Cardiac fibroblast (primary cell): ENCODE results near the gene LILRB4.
"Not testable (repeated sequence)": the region's sequence is repeated elsewhere in the genome, so short reads cannot be mapped to it uniquely, and the experiment has no call there.

ENCODE experiments used
- DNase-seq, 2 donors: peaks; one replicate each; pipeline versions ENCODE4 v3.0.0 to v3.0.0-alpha.2; 2010; ENCODE audit warnings: low read depth in 2 of 2
- H3K4me3 ChIP-seq, 2 donors: replicated peaks in 1 of 2; 1 replicate in 1 of 2; 2 replicates in 1 of 2; pipeline ENCODE4 v1.5.1; 2011; ENCODE audit warnings: low read depth in 2 of 2, low read length in 2 of 2, mild to moderate bottlenecking in 2 of 2, moderate library complexity in 1 of 2
- TF ChIP-seq, protein P1 (sequence below): IDR thresholded peaks from one replicate; pipeline ENCODE4 v1.5.1; 2011; ENCODE audit warnings: low read depth, mild to moderate bottlenecking, low read length, inconsistent platforms

LILRB4 gene

DNA sequence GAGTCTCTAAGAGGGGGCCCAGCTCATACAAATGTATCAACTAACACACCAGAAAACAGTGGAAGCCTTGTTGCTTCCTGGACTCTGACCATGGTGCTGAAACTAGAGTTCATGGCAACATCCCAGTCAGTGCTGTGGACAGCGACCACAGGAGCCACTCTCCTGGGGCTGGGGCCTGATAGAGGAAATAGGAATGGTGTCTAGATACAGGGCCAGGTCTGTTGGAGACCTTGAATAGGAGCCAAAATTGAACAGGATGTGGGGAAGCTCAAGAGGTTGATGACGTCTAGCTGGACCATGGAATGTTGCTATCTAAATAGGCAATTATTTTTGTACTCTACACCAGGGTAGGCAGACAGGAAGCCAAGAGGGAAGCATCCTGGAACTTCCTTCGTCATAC lies 21.7 kb downstream of the LILRB4 start:
- TF ChIP-seq, protein P1, sequence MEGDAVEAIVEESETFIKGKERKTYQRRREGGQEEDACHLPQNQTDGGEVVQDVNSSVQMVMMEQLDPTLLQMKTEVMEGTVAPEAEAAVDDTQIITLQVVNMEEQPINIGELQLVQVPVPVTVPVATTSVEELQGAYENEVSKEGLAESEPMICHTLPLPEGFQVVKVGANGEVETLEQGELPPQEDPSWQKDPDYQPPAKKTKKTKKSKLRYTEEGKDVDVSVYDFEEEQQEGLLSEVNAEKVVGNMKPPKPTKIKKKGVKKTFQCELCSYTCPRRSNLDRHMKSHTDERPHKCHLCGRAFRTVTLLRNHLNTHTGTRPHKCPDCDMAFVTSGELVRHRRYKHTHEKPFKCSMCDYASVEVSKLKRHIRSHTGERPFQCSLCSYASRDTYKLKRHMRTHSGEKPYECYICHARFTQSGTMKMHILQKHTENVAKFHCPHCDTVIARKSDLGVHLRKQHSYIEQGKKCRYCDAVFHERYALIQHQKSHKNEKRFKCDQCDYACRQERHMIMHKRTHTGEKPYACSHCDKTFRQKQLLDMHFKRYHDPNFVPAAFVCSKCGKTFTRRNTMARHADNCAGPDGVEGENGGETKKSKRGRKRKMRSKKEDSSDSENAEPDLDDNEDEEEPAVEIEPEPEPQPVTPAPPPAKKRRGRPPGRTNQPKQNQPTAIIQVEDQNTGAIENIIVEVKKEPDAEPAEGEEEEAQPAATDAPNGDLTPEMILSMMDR, result no peak
- no peak overlapping the region for H3K4me3 ChIP-seq
- DNase-seq, result peak in 1 of 2 donors; percentile 23

DNA sequence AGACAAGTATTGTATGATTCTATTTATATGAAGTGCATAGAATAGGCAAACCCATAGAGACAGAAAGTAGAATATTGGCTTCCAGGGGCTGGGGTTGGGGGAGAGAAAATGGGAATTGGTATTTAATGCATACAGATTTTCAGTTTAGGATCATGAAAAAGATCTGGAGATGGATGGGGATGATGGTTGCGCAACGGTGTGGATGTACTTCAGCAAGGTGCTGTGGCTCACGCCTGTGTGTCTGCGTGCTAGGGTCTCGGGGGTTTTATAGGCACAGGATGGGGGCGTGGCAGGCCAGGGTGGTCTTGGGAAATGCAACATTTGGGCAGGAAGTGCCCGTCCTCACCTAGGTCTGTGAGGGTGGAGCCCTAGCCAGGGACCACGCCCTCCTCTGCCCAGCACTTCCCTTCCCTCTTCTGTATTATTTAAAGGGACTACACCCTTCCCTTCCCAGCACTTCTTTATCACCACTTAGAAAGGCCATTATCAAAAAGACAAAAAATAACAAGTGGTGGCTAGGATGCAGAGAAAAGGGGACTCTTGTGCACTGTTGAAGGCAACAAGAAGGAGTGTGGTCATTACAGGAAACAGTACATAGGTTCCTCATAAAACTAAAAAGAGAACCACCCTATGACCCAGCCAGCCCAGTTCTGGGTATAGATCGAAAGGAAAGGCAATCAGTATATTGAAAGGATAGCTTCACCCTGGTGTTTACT lies 29.0 kb downstream of the LILRB4 start:
- no peak overlapping the region for H3K4me3 ChIP-seq
- TF ChIP-seq, protein P1, result no peak
- no peak for DNase-seq

DNA sequence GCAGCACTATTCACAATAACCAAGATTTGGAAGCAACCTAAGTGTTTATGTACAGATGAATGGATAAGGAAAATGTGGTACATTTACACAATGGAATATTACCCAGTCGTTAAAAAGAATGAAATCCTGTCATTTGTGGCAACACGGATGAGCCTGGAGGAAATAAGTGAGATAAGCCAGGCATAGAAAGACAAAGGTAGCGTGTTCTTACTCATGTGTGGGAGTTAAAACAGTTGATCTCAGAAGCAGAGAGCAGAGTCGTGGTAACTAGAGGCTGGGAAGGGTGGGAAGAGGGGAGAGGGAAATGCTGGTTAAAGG lies 29.5 kb downstream of the LILRB4 start:
- no peak for DNase-seq
- TF ChIP-seq, protein P1, result no peak
- no peak overlapping the region for H3K4me3 ChIP-seq

DNA sequence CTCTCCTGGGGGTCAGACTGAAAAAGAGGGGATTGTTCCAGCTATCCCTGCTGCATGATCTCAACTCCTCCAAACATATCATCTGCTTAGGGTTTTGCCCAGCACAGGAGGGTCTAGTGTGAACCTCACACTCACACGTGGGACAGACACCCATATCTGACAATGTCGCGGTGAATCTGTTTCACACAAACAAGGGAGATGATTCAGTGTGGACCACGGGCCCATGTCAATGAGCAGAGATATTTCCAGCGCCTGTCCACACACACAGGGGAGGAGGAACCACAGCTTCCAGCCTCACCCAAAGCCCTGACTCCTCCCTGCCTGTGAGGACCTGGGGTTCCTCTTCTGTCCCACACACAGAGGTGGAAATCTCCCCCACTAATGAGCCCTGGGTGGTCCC lies 31.9 kb downstream of the LILRB4 start:
- DNase-seq, result no peak
- no peak overlapping the region for H3K4me3 ChIP-seq
- TF ChIP-seq, protein P1, result no peak

DNA sequence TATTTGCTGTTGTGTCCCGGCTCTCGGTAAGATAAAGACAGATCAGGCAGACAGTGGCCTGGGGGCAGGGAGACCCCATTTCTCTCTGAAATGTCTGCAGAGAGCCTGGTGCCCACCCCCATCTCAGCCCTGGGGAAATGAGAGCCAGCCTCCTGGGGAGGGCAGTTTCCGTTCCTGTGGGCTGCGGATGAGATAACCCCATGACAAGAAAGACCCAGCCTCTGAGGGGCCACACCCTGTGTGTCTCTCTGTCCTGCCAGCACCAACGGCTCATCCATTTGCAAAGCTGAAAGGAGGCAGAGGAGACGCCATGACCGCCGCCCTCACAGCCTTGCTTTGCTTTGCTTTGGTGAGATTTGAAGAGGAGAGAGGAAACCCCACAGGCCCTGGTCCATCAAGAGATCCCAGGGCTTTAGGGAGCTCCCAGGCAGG lies 33.3 kb downstream of the LILRB4 start:
- TF ChIP-seq, protein P1, result no peak
- H3K4me3 ChIP-seq, result no peak overlapping the region
- DNase-seq, result no peak

DNA sequence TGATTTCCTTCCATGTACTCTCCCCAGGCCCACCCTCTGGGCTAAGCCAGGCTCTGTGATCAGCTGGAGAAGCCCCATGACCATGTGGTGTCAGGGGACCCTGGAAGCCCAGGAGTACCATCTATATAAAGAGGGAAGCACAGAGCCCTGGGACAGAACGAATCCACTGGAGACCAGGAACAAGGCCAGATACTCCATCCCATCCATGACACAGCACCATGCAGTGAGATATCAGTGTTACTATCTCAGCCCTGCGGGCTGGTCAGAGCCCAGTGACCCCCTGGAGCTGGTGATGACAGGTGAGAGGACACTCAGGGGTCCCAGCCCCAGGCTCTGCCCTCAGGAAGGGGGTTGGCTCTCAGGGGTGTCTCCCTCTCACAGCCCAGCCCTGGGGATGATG lies 34.0 kb downstream of the LILRB4 start:
- no peak for DNase-seq
- no peak overlapping the region for H3K4me3 ChIP-seq
- TF ChIP-seq, protein P1, result no peak

DNA sequence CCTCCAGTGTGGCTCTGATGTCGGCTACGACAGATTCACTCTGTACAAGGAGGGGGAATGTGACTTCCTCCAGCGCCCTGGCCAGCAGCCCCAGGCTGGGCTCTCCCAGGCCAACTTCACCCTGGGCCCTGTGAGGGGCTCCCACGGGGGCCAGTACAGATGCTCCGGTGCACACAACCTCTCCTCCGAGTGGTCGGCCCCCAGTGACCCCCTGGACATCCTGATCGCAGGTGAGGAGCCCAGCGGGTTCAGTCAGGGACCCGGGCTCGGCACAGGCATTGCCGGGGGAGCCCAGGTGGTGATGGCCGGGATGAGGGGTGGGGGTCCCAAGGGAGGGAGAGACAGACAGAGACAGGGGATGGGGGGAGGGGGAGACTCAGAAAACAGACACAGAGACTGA lies 34.9 kb downstream of the LILRB4 start:
- not testable (repeated sequence) for DNase-seq

More for the DNA sequence above, 34.9 kb downstream of the LILRB4 start:
- not testable (repeated sequence) for H3K4me3 ChIP-seq
